LoVo (cell line): ENCODE results near the gene TRAM2.

Experiments
- DNase-seq: peaks from one replicate; pipeline ENCODE4 v3.0.0-alpha.2; 2016; ENCODE audit warnings: low spot score

Gene TRAM2

DNA sequence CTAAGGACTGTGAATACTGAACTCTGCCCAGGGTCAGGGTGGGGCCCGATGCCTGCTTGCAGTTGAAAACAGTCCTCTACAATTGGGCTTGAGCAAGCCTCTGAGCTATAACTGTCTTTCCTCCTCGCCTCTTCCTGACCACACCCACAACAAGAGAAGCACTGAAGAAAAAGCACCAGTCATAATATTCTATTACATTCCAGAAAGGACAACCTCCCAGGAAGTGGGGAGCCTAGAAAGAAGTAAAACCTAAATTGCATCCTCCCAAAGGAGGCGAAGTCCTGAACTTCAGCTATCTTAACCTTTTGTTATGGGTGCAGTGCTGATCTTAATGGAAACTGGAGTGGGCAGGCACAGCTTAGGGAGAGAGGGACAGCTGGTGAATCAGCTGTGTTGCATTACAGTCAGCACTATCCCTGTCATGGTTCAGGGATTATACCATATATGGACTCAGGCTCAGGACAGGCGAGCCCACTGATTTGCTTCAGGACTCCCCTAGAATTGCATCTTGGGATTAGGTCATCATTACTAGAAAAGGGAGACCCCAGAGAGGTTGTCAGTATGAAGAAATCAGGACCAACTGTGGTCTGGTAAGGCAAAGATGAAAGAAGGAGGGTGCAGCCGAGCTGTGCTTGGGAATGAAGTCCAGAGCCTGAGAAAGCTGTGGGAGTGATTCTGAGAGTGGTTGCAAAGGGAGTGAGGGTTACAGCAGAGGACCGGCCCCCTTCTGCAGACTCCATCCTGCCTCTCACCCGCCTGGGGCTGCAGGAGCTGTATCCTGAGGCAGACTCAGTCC lies 18.3 kb upstream of the TRAM2 start:
- no peak for DNase-seq

- DNase-seq, result no peak
Observed at GRCh38 chr6:52594221-52594620, 17.4 kb upstream of the TRAM2 start.

GRCh38 chr6:52591832-52592231 lies 15.0 kb upstream of the TRAM2 start:
- no peak for DNase-seq

DNA sequence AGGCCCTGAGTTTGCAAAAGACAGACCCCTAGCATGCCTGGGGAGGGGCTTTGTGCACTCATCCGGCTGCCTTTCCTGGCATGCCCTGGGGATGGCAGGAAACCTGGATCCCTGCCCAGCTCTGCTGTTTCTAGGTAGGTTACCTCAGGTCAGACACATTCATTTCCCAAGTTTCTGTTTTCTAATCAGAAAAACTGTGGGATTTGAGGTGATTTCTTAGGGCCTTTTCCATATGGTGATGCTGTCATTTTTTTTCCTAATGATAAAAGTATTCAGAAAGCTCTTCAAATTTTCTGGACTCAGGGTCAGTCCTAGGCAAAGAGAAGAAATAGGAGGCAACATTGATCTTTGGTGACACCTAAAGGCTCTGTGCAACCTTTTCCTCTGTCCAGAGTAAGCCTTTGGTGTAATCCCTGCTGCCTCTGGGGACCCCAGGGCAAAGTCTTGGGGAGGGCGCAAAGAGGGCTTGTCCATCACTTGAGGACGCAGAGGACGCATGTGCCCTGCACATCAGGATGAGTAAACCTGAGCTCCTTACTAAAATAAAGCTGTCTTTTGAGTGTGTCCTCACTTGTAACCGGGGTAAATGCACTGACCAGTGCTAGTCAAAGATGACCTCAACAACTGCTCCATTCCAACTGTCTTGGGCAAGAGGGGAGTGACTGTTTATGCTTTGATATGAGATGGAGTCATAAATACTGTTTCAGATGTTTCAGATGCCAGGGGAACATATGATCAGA lies 13.5 kb upstream of the TRAM2 start:
- no peak for DNase-seq

DNA sequence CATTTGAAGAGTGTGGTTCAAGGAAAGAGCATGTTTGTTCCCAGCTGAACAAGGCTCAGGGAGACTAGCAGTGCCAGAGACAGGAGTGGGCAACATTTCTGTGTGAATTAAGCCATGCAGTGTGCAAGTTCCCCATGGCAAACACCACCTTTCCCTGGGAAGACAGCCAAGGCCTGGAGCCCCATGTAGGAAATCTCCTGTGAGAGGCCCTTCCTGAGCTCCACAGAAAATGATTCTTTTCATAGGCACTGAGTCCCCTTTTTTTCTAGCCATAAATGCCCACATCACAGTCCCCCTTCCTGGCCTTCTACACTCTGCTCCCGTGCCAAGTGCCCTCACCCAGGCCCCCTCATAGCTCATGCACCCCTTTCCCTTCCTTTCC lies 11.8 kb upstream of the TRAM2 start:
- no peak for DNase-seq

DNA sequence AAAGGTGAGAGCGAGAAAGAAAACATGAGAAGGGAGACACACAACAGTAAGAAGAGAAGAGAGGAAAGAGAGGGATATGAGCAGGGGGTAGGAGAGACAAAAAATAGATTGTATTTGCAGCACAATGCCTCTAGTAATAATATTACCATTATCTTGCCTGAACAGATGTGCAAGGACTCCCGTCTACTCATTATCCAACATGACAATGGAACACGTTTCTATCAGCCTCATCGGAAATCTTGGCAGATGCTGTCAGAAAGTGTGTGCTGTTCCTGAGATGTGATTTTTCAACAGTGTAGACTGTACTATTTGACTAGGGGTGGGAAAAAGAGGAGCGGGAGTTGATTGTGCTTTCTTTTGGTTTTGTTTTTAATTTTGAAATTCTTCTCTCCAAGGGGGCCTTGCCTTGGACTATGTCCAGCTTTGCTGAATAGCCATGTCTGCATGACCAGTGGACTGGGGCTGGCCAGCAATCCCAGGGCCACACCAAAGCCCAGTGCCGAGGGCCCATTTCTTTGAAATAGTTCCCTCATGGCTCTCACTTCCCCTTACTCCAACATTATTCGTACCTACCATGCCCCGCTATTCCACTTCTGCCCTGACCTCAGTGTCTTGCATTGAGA lies 11.3 kb upstream of the TRAM2 start:
- DNase-seq, result no peak

GRCh38 chr6:52587001-52587400 lies 10.1 kb upstream of the TRAM2 start:
- no peak for DNase-seq

- no peak for DNase-seq
Observed at GRCh38 chr6:52584203-52584602, 7.3 kb upstream of the TRAM2 start.

- DNase-seq, result no peak
Observed at GRCh38 chr6:52582996-52583395, 6.1 kb upstream of the TRAM2 start.

DNA sequence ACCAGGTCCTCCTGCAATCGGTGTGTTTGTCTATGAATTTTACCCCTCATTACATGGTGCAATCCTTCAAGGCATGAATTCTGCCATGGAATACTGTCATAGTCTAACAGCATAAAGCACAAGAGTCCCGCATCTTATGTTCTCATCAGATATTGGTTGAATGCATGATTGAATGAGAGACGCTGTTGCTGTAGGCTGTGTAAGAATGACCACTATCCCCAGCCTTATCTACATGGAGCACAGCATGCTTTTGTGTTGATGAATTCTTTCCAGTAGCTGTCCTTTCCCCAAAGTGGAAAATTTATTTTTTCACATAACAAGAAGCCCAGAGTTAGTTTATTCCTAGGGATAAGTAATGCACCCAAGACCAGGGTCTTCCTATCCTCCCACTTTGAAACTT lies 5.6 kb upstream of the TRAM2 start:
- DNase-seq, result no peak

GRCh38 chr6:52580905-52581304 lies 4.0 kb upstream of the TRAM2 start:
- no peak for DNase-seq

- DNase-seq, result no peak
Observed at GRCh38 chr6:52579006-52579660, 2.3 kb upstream of the TRAM2 start.

- no peak for DNase-seq
Observed at GRCh38 chr6:52577778-52578463, 1.1 kb upstream of the TRAM2 start.

- DNase-seq, result peak; percentile 71
Observed at GRCh38 chr6:52576392-52577021, 353 bp downstream of the TRAM2 start.

DNA sequence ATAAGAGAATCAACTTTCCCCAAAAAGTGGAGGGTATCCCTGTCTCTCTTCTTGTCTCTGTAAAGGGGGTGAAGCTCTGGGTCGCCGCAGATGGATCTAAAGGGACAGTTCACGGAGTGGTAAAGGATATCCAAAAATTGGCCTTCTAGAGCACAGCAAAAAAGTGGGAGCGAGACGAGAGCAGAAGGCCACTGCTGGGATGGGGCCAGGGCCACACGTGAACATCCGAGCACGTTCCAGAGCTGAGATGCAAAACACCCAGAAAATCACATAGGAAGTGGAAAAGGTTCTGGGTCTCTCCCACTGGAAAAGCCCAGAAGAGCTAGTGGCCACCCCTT lies 837 bp downstream of the TRAM2 start:
- no peak for DNase-seq

- DNase-seq, result no peak
Observed at GRCh38 chr6:52575502-52575892, 1.4 kb downstream of the TRAM2 start.

- no peak for DNase-seq
Observed at GRCh38 chr6:52574709-52575501, 2.0 kb downstream of the TRAM2 start.

DNA sequence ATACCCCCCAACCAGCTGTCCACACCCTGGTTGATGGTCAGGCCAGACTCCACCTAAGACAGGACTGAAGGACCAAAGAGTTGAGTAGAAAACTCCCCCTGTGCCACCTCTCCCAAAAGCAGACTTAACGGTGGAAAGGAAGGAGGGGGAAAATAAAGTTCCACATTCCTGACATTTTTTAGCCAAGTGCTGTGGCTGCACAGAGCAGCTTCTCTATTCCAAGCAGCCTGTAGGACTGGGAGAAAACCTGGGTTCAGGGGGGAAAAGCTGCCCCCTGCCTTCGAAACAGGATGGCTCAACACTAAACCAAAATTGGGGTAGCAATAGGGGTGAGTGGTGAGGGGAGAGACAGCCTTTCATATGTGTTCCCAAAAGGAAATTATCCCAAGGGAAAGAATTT lies 3.6 kb downstream of the TRAM2 start:
- no peak for DNase-seq

- no peak for DNase-seq
Observed at GRCh38 chr6:52572536-52572935, 4.3 kb downstream of the TRAM2 start.

DNA sequence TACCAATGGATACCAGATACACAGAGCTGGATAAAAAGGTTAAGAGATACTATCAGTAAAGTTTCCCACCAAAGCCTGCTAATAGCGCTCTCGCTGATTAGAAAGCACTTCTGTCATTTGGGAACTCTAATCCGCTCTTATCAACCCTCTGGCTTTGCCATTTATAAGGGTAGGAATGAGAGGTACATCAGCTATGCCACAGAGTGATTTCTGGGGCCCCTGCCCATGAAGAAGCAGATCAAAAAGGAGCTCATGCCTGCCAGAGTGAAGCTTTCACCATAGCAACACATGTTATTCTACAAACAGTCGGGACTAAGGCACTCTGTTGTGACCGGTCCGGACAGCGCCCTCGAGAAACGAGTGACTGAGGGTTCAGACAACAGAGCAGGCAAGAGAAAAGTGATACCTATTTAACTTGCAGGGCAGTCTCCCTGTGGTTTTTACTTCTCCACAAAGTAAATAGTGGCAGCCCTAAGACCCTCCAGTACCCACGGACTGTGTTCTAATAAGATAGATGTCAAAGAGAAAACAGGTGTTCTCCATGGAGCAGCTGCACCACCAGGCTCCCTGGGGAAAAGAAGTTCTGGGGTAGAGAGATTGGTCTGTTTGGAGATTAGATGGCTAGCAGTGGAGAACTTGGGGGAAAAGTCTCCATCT lies 5.6 kb downstream of the TRAM2 start:
- DNase-seq, result no peak
